Transverse colon (tissue), 4 donors: ENCODE measurements around the gene ELANE. TPM values are rescaled to one million over a fixed set of nuclear protein-coding genes. Genes with fewer than 3 reads are reported as not detected.
"Not testable (repeated sequence)": the region's sequence is repeated elsewhere in the genome, so short reads cannot be mapped to it uniquely, and the experiment has no call there.

ENCODE experiments used
- DNase-seq: peaks from one replicate; pipeline ENCODE4 v3.0.0-alpha.2; 2019
- H3K27ac ChIP-seq, 4 donors: fragments of 200-600 bp; sonication (generic); 2 replicates each; pipeline ENCODE4 v1.5.1; 2016 to 2018; ENCODE audit warnings: inconsistent platforms in 4 of 4
- H3K27me3 ChIP-seq: fragments of 200-600 bp; sonication (generic); 2 replicates; pipeline ENCODE4 v1.5.1; 2017; ENCODE audit warnings: inconsistent platforms
- H3K36me3 ChIP-seq, 4 donors: fragments of 200-600 bp; sonication (generic); 2 replicates each; pipeline ENCODE4 v1.5.1; 2017 to 2019; ENCODE audit warnings: inconsistent platforms in 4 of 4
- H3K4me1 ChIP-seq, 4 donors: fragments of 200-600 bp; sonication (generic); 2 replicates each; pipeline ENCODE4 v1.5.1; 2017 to 2020; ENCODE audit warnings: inconsistent platforms in 4 of 4
- H3K4me3 ChIP-seq, 4 donors: fragments of 200-600 bp; sonication (generic); 1 replicate in 1 of 4; 2 replicates in 3 of 4; pipeline versions ENCODE4 v1.5.1 to v1.6.1; 2017 to 2019; ENCODE audit warnings: inconsistent platforms in 4 of 4
- H3K9me3 ChIP-seq, 2 donors: fragments of 200-600 bp; sonication (generic); 2 replicates each; pipeline ENCODE4 v1.5.1; 2017 to 2019; ENCODE audit warnings: inconsistent platforms in 2 of 2
- CTCF ChIP-seq, 5 experiments: fragments of 200-600 bp in 3 of 5; fragments of 450-650 bp in 2 of 5; sonication (generic) in 3 of 5; IDR thresholded peaks; 1 replicate in 2 of 5; 2 replicates in 3 of 5; pipeline ENCODE4 v1.5.1; 2016 to 2017; ENCODE audit warnings: antibody characterized with exemption in 5 of 5, inconsistent platforms in 3 of 5, mild to moderate bottlenecking in 2 of 5, moderate library complexity in 1 of 5
- EP300 ChIP-seq: sonication (generic); formaldehyde crosslinking; IDR thresholded peaks from one replicate; pipeline ENCODE4 v1.6.1; 2017; ENCODE audit warnings: antibody characterized with exemption, low read depth
- POLR2A ChIP-seq: fragments of 450-650 bp; IDR thresholded peaks from one replicate; pipeline ENCODE4 v1.6.1; 2016; ENCODE audit warnings: antibody characterized with exemption, mild to moderate bottlenecking, moderate library complexity
- POLR2AphosphoS5 ChIP-seq, 3 donors: sonication (generic); formaldehyde crosslinking; IDR thresholded peaks; one replicate each; pipeline ENCODE4 v1.6.1; 2016; ENCODE audit warnings: antibody characterized with exemption in 3 of 3
- WGBS, 2 donors: methylation state at CpG; one replicate each; pipeline ENCODE4 v1.1.5; 2018; ENCODE audit warnings: low coverage in 1 of 2; 5-methylcytosine and 5-hydroxymethylcytosine counted together
- in situ Hi-C, 4 donors: fragments of 200-750 bp; cut with MboI; loops; one replicate each; pipeline versions ENCODE4 v1.15.0 to v1.15.1; 2017; ENCODE audit warnings: low sequenced_read_pairs in 3 of 4, low pct_ligation_motif_present in 1 of 4, low pct_unique_long_range_greater_than_20kb in 1 of 4
- intact Hi-C: fragments of 100-400 bp; cut with DNase I; formaldehyde crosslinking; loops from one replicate; pipeline ENCODE4 v1.15.1; 2023; ENCODE audit warnings: low total_unique reads
- total RNA-seq, 4 donors: library from RNA; depleted of rRNA; stranded (reverse); fragments of >200 nt; gene quantifications; one replicate each; pipeline ENCODE4 v1.1.0, GENCODE V29; 2016

Gene ELANE
- total RNA-seq, 4 donors from 2014 or later, result 0.79 to 2.2 TPM; not detected in 2

GRCh38 chr19:875265-875879 is 23.3 kb downstream of the ELANE start:
- peaks cover 6 to 13% (median 10%) of the 10 kb centered on the region in 4 donors for H3K4me1 ChIP-seq
- no peaks in the 10 kb centered on the region for H3K27me3 ChIP-seq
- intact Hi-C loops, result no loop called here
- H3K27ac ChIP-seq, result no peak overlapping the region
- no peak overlapping the region for H3K4me3 ChIP-seq
- no peak for DNase-seq
- no peak for TF ChIP-seq EP300
- no peak for TF ChIP-seq CTCF (IDR thresholded peaks at IDR 0.05)
- TF ChIP-seq POLR2A, result no peak
- TF ChIP-seq POLR2AphosphoS5 (IDR thresholded peaks at IDR 0.05), result no peak
- in situ Hi-C loops, result no loop called here
- 91 to 95% methylated on average over 14 to 27 of the region's 28 CpGs for WGBS, 2 donors
- H3K36me3 ChIP-seq, result peaks cover 0 to 14% (median 4%) of the 10 kb centered on the region in 4 donors
- no peaks in the 10 kb centered on the region for H3K9me3 ChIP-seq

DNA sequence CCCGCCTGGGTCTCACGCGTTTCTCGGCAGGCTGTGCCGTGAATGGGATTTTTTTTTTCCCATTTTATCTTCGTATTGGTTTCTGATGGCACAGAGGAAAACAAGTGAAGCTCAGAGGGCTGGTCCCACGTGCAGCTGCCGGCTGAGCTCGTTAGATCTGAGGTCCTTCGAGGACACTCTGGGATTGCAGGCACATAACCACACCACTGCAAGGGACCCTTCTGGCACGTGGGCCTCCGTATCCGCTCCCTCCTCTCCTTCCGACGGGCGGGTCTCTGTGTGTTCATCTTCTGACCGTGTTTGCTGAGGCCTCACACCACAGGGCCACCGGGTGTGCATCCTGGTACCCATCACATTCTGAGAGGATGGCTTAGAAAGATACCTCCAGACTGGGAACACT is 24.0 kb downstream of the ELANE start:
- Histone ChIP-seq H3K36me3 (peaks cover 0 to 19% (median 6%) of the 10 kb centered on the region in 4 donors), H3K9me3 (no peaks in the 10 kb centered on the region), H3K4me1 (peaks cover 6 to 11% (median 9%) of the 10 kb centered on the region in 4 donors), H3K27me3 (no peaks in the 10 kb centered on the region), H3K4me3 (no peak overlapping the region), H3K27ac (no peak overlapping the region)
- intact Hi-C loops, result no loop called here
- in situ Hi-C loops, result no loop called here
- WGBS, 2 donors, result 78 to 100% methylated on average over 1 to 18 of the region's 18 CpGs
- DNase-seq, result no peak
- TF ChIP-seq POLR2AphosphoS5 (IDR thresholded peaks at IDR 0.05), result no peak
- no peak for TF ChIP-seq POLR2A
- no peak for TF ChIP-seq CTCF (IDR thresholded peaks at IDR 0.05)
- TF ChIP-seq EP300, result no peak

- intact Hi-C loops (no loop called here), in situ Hi-C loops (no loop called here)
- Histone ChIP-seq H3K27me3 (no peaks in the 10 kb centered on the region), H3K27ac (no peak overlapping the region), H3K9me3 (no peaks in the 10 kb centered on the region), H3K36me3 (peaks cover 0 to 25% (median 8%) of the 10 kb centered on the region in 4 donors), H3K4me1 (peaks cover 5 to 9% (median 8%) of the 10 kb centered on the region in 4 donors), H3K4me3 (no peak overlapping the region)
- WGBS, 2 donors, result 88% methylated on average over 22 of the region's 29 CpGs; no CpG with 5 or more reads in 1 of the 2 donors
- TF ChIP-seq EP300, result no peak
- TF ChIP-seq POLR2AphosphoS5 (IDR thresholded peaks at IDR 0.05), result no peak
- no peak for TF ChIP-seq POLR2A
- no peak for TF ChIP-seq CTCF (IDR thresholded peaks at IDR 0.05)
- no peak for DNase-seq
Measured at GRCh38 chr19:876780-877314, 24.7 kb downstream of the ELANE start.

DNA sequence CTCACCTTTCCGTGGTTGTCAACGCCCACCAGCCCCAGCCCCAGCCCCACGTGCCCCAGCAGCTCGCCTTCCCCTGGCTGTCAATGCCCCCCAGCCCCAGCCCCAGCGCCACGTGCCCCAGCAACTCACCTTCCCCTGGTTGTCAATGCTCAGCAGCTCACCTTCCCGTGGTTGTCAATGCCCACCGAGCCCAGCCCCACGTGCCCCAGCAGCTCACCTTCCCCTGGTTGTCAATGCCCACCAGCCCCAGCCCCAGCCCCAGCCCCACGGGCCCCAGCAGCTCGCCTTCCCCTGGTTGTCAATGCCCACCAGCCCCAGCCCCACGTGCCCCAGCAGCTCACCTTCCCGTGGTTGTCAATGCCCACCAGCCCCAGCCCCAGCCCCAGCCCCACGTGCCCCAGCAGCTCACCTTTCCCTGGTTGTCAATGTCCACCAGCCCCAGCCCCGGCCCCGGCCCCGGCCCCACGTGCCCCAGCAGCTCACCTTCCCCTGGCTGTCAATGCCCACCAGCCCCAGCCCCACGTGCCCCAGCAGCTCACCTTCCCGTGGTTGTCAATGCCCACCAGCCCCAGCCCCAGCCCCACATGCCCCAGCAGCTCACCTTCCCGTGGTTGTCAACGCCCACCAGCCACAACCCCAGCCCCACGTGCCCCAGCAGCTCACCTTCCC is 26.0 kb downstream of the ELANE start:
- H3K4me3 ChIP-seq, H3K4me1 ChIP-seq, intact Hi-C loops, H3K27ac ChIP-seq, H3K9me3 ChIP-seq, in situ Hi-C loops, DNase-seq, H3K27me3 ChIP-seq: not testable (repeated sequence)
- peaks cover 0 to 34% (median 10%) of the 10 kb centered on the region in 4 donors for H3K36me3 ChIP-seq
- 86% methylated on average over 6 of the region's 23 CpGs; no CpG with 5 or more reads in 1 of the 2 donors for WGBS, 2 donors

DNA sequence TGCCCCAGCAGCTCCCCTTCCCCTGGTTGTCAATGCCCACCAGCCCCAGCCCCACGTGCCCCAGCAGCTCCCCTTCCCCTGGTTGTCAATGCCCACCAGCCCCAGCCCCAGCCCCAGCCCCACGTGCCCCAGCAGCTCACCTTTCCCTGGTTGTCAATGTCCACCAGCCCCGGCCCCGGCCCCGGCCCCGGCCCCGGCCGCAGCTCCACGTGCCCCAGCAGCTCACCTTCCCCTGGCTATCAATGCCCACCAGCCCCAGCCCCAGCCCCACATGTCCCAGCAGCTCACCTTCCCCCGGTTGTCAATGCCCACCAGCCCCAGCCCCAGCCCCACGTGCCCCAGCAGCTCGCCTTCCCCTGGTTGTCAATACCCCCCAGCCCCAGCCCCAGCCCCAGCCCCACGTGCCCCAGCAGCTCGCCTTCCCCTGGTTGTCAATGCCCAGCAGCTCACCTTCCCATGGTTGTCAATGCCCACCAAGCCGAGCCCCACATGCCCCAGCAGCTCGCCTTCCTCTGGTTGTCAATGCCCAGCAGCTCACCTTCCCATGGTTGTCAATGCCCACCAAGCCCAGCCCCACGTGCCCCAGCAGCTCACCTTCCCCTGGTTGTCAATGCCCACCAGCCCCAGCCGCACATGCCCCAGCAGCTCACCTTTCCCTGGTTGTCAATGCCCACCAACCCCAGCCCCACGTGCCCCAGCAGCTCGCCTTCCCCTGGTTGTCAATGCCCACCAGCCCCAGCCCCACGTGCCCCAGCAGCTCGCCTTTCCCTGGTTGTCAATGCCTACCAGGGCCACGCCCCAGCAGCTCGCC is 26.9 kb downstream of the ELANE start:
- intact Hi-C loops, H3K27me3 ChIP-seq, H3K27ac ChIP-seq, H3K4me3 ChIP-seq, DNase-seq, H3K4me1 ChIP-seq, in situ Hi-C loops, H3K9me3 ChIP-seq: not testable (repeated sequence)
- 85% methylated on average over 21 of the region's 24 CpGs; no CpG with 5 or more reads in 1 of the 2 donors for WGBS, 2 donors
- H3K36me3 ChIP-seq, result peaks cover 0 to 34% (median 10%) of the 10 kb centered on the region in 4 donors
